ENCODE measurements around the gene RACK1.

RACK1 gene

DNA sequence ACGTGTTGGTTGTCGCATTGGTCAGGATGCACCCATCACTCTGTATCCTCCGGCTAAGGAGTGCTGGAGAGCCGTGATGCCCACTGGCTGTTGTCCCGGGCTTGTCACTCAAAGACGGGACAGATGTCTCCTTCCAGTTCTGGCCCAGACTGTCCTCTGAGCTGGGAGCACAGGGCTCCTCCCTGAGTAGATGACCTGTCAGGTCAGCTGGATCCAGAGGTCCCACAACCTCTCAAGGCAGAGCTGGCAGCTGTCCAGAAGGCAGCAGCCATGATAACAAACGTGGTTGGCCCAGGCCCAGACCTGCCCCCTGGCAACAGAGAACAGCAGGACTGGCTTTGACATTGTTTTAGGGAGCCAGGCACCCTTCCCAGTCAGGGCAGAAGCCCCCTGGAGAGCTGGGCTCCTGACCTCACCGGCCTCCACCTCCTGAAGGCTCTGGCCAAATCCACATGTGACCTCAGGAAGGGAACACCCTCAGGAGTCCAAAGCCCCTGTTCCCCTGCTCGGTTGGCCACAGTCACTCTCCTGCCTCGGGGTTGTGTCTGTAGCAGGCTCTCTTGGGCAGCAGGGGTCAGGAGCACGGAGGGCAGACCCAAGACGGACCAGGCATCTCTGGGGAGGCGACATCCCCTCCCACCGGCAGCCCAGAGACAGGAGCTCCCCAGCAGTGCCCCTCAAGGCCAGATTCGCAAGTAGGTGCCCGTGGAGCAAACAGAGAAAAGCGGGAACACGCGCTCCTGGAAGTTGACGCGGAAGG, 49.0 kb downstream of the RACK1 start:
- no peak for DNase-seq (ENCODE audit: low spot score)

DNA sequence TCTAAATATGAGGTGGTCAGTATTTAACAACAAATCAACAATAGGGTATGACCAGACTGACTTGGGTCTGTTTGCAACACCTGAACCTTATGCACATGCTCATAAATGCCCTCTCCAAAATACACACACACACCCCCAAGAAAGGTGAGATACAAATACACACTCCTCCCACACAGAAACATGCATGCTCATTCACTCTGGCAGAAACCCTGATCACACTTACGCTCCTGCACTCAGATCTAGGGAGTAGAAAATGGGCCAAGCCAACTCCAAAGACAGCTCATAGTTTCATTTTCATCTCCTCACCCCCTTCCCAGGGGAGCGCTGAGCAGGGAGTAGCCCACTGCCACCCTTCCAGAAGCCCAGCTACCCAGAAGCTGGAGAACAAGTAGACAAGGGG, 50.0 kb downstream of the RACK1 start:
- DNase-seq (ENCODE audit: low spot score): no peak

DNA sequence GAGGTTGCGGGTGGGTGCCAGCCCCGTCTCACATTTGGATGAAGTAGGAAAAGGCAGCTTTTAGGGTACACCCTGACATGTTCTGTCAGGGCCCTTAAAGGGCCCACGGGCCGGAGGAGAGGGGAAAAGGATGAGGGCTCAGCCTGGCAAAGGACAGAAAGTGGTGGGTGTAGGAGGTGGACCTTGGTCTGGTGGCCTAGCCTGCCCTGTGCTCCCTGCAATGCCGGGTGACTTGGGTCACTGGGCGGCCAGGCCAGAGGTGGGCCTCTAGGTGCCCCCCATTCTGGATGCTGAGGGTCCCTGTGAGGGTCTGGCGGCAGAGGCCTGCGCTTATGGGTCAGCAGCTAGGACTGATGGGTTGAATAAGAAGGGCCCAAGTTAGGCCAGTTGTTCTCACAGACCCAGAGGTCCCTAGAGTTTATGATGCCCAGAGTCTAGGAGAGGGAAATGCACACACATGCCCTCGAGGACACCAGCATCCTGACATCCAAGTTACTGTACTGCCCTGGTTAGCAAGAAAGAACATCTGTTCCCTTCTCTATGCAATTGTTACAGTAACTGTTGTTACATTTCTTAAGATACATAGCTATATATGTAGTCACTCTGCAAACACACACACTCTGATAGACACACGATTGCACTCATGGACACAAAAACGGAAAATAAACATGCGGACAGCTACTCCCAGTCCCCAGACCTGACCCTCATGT, 51.2 kb downstream of the RACK1 start:
- DNase-seq (ENCODE audit: low spot score): no peak

GRCh38 chr5:181191526-181192336, 52.0 kb downstream of the RACK1 start:
- peak; percentile 85 for DNase-seq (ENCODE audit: low spot score)

DNA sequence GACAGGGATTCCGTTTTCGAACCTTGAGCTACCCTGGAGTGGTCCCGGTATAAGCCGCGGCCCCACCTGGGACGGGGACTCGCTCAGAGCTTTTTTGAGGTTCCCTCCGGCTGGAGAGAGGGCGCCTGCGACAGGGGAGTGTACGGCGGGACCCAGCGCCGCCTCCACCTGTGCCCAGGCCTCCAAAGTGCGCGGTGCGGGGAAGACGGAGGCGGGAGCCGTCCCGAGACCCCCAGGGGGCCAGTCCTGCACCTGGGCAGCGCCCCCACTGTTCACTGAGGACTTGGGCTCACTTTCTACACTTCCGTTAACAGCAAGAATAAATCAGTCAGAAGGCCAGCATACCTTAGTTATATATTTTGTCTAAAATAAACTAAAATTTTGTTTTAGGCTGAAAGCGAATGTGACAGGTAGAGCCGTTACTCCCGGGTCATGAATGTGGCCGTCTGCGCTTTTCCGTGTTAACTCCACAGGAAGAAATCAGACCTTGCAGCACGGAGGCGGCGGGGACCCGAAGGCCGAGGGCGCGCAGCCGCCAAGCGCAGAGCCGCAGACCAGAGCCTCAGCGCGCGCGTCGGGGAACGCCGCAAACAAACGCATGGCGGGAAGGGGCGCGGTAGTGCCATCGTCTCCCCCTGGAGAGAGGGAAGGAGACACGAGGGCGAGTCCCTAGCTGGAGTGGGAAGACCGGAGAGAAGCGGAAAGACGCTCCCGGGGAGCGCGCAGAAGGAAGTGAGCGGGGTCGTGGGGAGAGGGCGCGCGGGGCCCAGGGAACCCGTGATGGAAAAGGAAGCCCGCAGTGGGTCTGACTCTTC, 52.8 kb downstream of the RACK1 start:
- no peak for DNase-seq (ENCODE audit: low spot score)

DNA sequence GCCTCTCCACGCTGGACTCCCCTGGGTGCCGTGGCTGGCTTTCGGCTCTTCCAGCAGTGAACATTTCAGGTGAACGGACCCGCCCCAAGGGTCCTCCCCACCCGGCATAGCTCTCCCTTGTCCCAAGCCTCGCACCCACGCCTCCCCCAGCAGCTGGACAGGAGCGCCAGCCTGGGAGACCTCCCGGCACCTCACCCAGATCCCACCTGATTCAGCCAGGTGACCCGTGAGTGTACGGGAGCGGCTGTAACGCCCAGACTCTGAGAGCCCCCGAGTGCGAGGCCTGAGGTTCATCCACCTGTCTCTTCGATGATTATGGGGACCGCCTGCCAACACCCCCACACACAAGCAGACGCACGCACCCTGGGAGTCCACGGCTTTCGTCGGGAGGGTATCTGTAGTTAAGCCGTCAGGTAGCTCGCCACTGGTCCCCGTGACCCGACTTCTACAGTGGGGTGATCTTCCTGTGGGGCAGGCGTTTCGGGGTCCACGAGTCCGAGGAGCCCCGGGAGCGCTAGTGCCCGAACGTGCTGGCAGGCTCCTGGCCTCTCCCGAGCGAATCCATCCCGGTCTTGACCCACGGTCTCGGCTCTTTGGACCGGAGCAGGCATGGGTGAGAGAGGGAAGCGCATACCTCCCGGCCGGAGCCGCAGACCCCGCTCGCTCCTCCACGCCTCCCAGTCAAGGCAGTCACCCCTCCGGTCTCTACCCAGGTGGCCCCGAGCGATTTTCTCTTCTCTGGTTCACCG, 53.6 kb downstream of the RACK1 start:
- DNase-seq (ENCODE audit: low spot score): no peak

DNA sequence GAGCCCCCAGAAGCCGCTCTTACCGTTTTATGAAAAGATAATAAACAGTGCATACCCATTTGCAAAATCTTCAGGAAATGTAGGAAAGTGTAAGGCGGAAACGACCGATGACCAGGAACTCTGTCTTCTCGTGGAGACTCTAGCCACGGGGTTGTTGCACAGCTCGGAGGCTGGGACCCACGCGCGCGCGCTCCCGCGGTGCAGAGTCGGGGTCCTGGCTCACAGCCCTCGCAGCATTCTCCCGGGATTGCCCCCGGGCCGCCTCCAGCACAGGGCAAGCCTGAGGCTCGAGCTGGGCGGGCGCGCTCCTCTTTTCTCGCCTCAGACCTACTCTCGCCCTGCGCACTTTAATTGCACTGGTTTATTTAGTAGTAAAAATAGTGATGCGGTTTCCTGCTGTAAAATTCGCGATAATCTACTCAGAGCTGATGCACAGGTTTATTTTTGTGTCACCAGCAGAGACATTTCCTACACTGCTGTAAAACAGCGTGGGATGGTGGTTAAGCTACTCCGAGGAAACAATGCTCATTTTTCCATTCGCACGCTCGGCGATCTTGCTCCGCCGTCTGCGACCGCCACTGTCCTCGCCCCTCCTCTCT, 54.2 kb downstream of the RACK1 start:
- no peak for DNase-seq (ENCODE audit: low spot score)

DNA sequence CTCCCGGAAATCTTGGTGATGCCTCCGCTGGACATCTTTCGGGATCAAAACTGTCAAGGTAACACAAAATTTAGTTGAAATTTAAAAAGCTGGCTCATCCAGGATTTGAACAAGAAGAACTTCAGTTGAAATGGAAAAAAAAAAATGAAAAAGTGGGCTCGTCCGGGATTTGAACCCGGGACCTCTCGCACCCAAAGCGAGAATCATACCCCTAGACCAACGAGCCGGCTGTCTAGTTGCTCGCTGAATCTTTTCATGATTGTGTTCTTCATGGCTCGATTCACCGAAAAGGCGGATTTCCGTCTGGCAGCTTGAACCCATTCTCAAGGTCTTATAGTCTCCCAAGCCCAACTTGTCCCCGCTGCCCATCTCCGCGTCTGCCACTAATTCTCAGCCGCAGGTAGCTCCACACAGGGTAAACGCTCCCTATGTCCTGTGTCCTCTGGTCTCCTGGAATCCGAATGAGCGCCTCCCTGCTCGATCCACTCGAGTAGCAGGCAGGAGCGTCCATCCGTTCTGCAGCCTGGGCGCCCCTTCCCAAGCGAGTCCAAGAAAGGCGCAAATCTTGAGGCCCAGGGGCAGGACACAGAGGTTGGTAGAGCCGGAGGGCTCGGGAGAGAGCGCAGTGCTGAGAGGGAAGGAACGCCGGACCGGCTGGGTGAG, 54.9 kb downstream of the RACK1 start:
- DNase-seq (ENCODE audit: low spot score): no peak

DNA sequence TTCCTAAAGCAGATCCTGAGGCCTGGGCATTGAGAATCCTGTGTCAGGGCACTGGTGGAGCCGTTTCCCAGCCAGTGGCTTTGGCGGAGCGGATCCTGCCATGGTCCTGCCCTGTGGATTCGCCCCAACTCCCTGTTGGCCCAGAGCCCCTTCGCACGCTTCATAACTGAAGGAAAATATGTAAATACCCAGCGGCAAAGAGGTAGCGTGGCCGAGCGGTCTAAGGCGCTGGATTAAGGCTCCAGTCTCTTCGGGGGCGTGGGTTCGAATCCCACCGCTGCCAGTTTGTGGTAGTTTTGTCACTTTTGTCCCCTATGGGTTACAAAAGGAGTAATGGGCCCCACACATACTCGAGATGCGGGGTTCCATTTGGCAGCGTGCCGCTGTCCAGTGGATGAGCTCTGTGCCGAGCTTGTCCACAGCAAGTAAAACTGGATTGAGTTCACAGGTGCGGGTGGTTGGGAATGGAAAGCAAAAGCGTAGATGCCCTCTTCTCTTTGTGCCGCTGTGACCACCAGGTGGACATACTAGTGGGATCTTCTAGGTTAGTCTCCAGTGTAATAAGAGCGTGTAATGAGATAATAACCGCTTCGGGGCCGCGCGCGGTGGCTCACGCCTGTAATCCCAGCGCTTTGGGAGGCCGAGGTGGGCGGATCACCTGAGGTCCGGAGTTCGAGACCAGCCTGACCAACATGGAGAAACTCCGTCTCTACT, 56.0 kb downstream of the RACK1 start:
- DNase-seq (ENCODE audit: low spot score): peak; percentile 69

DNA sequence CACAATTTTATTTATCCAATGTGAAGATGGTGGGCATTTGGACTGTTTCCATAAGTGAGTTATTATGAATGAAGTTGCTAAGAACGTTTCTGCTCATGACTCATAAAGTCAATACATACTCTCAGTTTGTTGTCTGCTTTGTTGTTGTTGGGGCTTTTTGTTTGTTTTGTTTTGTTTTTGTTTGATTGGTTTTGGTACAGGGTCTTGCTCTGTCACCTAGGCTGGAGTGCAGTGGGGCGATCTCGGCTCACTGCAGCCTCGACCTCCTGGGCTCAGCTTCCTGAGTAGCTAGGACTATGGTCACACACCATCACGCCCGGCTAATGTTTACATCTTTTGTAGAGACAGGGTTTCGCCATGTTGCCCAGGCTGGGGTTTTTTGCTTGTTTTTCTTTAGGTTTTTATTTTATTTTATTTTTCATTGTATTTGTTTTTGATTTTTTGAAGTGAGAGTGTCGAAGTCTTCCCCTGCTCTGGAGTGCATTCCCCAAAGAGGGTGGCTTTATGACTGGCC, 56.7 kb downstream of the RACK1 start:
- DNase-seq (ENCODE audit: low spot score): no peak

All from HuH-7.5 (cell line).